Measurements from ENCODE around the gene AFF2.

The AFF2 gene

GRCh38 chrX:148788449-148788848 lies 288.0 kb downstream of the AFF2 start:
- no peak for DNase-seq (ENCODE audit: low read depth, low spot score)
- H3K4me3 ChIP-seq (ENCODE audit: low read length), result no peak overlapping the region

- no peak overlapping the region for H3K4me3 ChIP-seq (ENCODE audit: low read length)
- no peak for DNase-seq (ENCODE audit: low read depth, low spot score)
Observed at GRCh38 chrX:148794350-148794749, 293.9 kb downstream of the AFF2 start.

GRCh38 chrX:148804579-148805355 lies 304.4 kb downstream of the AFF2 start:
- no peak for DNase-seq (ENCODE audit: low read depth, low spot score)
- H3K4me3 ChIP-seq (ENCODE audit: low read length), result no peak overlapping the region

GRCh38 chrX:148806145-148806870 lies 305.9 kb downstream of the AFF2 start:
- no peak overlapping the region for H3K4me3 ChIP-seq (ENCODE audit: low read length)
- no peak for DNase-seq (ENCODE audit: low read depth, low spot score)

GRCh38 chrX:148808833-148809232 lies 308.4 kb downstream of the AFF2 start:
- H3K4me3 ChIP-seq (ENCODE audit: low read length), result no peak overlapping the region
- DNase-seq (ENCODE audit: low read depth, low spot score), result no peak

GRCh38 chrX:148811236-148811635 lies 310.8 kb downstream of the AFF2 start:
- no peak for DNase-seq (ENCODE audit: low read depth, low spot score)
- no peak overlapping the region for H3K4me3 ChIP-seq (ENCODE audit: low read length)

GRCh38 chrX:148813422-148813821 lies 313.0 kb downstream of the AFF2 start:
- no peak overlapping the region for H3K4me3 ChIP-seq (ENCODE audit: low read length)
- DNase-seq (ENCODE audit: low read depth, low spot score), result no peak

GRCh38 chrX:148813967-148814366 lies 313.6 kb downstream of the AFF2 start:
- no peak for DNase-seq (ENCODE audit: low read depth, low spot score)
- H3K4me3 ChIP-seq (ENCODE audit: low read length), result no peak overlapping the region

- no peak overlapping the region for H3K4me3 ChIP-seq (ENCODE audit: low read length)
- DNase-seq (ENCODE audit: low read depth, low spot score), result no peak
Observed at GRCh38 chrX:148815218-148815961, 315.0 kb downstream of the AFF2 start.

- H3K4me3 ChIP-seq (ENCODE audit: low read length), result no peak overlapping the region
- DNase-seq (ENCODE audit: low read depth, low spot score), result no peak
Observed at GRCh38 chrX:148823986-148824385, 323.6 kb downstream of the AFF2 start.

- no peak for DNase-seq (ENCODE audit: low read depth, low spot score)
- no peak overlapping the region for H3K4me3 ChIP-seq (ENCODE audit: low read length)
Observed at GRCh38 chrX:148825696-148826095, 325.3 kb downstream of the AFF2 start.

- DNase-seq (ENCODE audit: low read depth, low spot score), result no peak
- H3K4me3 ChIP-seq (ENCODE audit: low read length), result no peak overlapping the region
Observed at GRCh38 chrX:148836741-148837140, 336.3 kb downstream of the AFF2 start.

- H3K4me3 ChIP-seq (ENCODE audit: low read length), result no peak overlapping the region
- DNase-seq (ENCODE audit: low read depth, low spot score), result no peak
Observed at GRCh38 chrX:148850631-148851030, 350.2 kb downstream of the AFF2 start.

GRCh38 chrX:148854306-148854705 lies 353.9 kb downstream of the AFF2 start:
- DNase-seq (ENCODE audit: low read depth, low spot score), result no peak
- H3K4me3 ChIP-seq (ENCODE audit: low read length), result no peak overlapping the region

- no peak for DNase-seq (ENCODE audit: low read depth, low spot score)
Observed at GRCh38 chrX:148856505-148856904, 356.1 kb downstream of the AFF2 start.

GRCh38 chrX:148865277-148866210 lies 365.1 kb downstream of the AFF2 start:
- no peak for DNase-seq (ENCODE audit: low read depth, low spot score)
- H3K4me3 ChIP-seq (ENCODE audit: low read length), result no peak overlapping the region

More at GRCh38 chrX:148856505-148856904, 356.1 kb downstream of the AFF2 start:
- no peak overlapping the region for H3K4me3 ChIP-seq (ENCODE audit: low read length)

- no peak for DNase-seq (ENCODE audit: low read depth, low spot score)
Observed at GRCh38 chrX:148867596-148867995, 367.2 kb downstream of the AFF2 start.

GRCh38 chrX:148871422-148872160 lies 371.2 kb downstream of the AFF2 start:
- no peak overlapping the region for H3K4me3 ChIP-seq (ENCODE audit: low read length)
- DNase-seq (ENCODE audit: low read depth, low spot score), result peak; percentile 44

More at GRCh38 chrX:148867596-148867995, 367.2 kb downstream of the AFF2 start:
- no peak overlapping the region for H3K4me3 ChIP-seq (ENCODE audit: low read length)

Data from Jurkat, Clone E6-1 (cell line).